ENCODE measurements around the gene MAST4.
A peak's percentile ranks its signal among the peaks of the same experiment; 100 is the strongest.

Gene MAST4

GRCh38 chr5:66891184-66891925, 295.2 kb downstream of the MAST4 start (continued):
- TF ChIP-seq ZSCAN5A (tag by site-specific recombination; IDR thresholded peaks at IDR 0.05), result no peak
- no peak for TF ChIP-seq GLIS1 (tag by site-specific recombination; IDR thresholded peaks at IDR 0.05)
- no peak for TF ChIP-seq ZNF404 (tag by site-specific recombination; IDR thresholded peaks at IDR 0.05)
- TF ChIP-seq ZNF37A (tag by site-specific recombination; IDR thresholded peaks at IDR 0.05), result no peak
- no peak for TF ChIP-seq ZNF677 (tag by site-specific recombination; IDR thresholded peaks at IDR 0.05)
- TF ChIP-seq ZNF433 (tag by site-specific recombination; IDR thresholded peaks at IDR 0.05; ENCODE audit: low read depth), result no peak
- TF ChIP-seq ZNF555 (tag by site-specific recombination; conservative IDR thresholded peaks at IDR 0.05), result no peak
- no peak for TF ChIP-seq ZNF777 (tag by site-specific recombination; IDR thresholded peaks at IDR 0.05; ENCODE audit: borderline replicate concordance)
- no peak for TF ChIP-seq ZNF580 (tag by site-specific recombination; IDR thresholded peaks at IDR 0.05)
- no peak for TF ChIP-seq ZBTB8A (tag by site-specific recombination; IDR thresholded peaks at IDR 0.05)
- no peak for TF ChIP-seq ZNF701 (tag by site-specific recombination; IDR thresholded peaks at IDR 0.05)
- no peak for TF ChIP-seq KLF17 (tag by site-specific recombination; IDR thresholded peaks at IDR 0.05)
- TF ChIP-seq BCL11A (tag by site-specific recombination; IDR thresholded peaks at IDR 0.05; ENCODE audit: low read depth), result no peak
- TF ChIP-seq ZNF513 (tag by site-specific recombination; IDR thresholded peaks at IDR 0.05), result peak; percentile 37; the same call in 1 of the 2 replicates
- TF ChIP-seq ZNF510 (tag by site-specific recombination; IDR thresholded peaks at IDR 0.05; ENCODE audit: insufficient replicate concordance), result no peak
- no peak for TF ChIP-seq ZNF133 (tag by site-specific recombination; IDR thresholded peaks at IDR 0.05)
- no peak for TF ChIP-seq ATF2 (tag by site-specific recombination; IDR thresholded peaks at IDR 0.05; ENCODE audit: low read depth)
- no peak for TF ChIP-seq OSR2 (tag by site-specific recombination; IDR thresholded peaks at IDR 0.05)
- no peak for TF ChIP-seq ZNF449 (tag by site-specific recombination; IDR thresholded peaks at IDR 0.05)
- no peak for TF ChIP-seq ZNF544 (tag by site-specific recombination; IDR thresholded peaks at IDR 0.05)
- TF ChIP-seq ZSCAN18 (tag by site-specific recombination; IDR thresholded peaks at IDR 0.05), result no peak
- no peak for TF ChIP-seq ZNF391 (tag by site-specific recombination; IDR thresholded peaks at IDR 0.05; ENCODE audit: borderline replicate concordance, low read depth)
- TF ChIP-seq MZF1 (tag by site-specific recombination; IDR thresholded peaks at IDR 0.05; ENCODE audit: borderline replicate concordance), result no peak
- TF ChIP-seq HIC1 (tag by site-specific recombination; IDR thresholded peaks at IDR 0.05), result no peak
- no peak for TF ChIP-seq KLF7 (tag by site-specific recombination; IDR thresholded peaks at IDR 0.05; ENCODE audit: borderline replicate concordance)
